GM18505 (cell line): Measurements from ENCODE around the gene ING5.

Experiments
- ATAC-seq: cut with Tn5 transposase; IDR thresholded peaks from one replicate; pipeline ENCODE4 v1.9.1; 2021; ENCODE audit not compliant: unreplicated experiment
- POLR2A ChIP-seq: IDR thresholded peaks from 4 replicates; pipeline ENCODE4 v1.6.1; 2011; ENCODE audit warnings: borderline replicate concordance; ENCODE audit not compliant: insufficient read depth, insufficient read length; ENCODE audit errors: extremely low read depth

ING5 gene

GRCh38 chr2:241703032-241703604 is 1.3 kb downstream of the ING5 start:
- no peak for ATAC-seq
- no peak for TF ChIP-seq POLR2A

- no peak for TF ChIP-seq POLR2A
- no peak for ATAC-seq
Measured at GRCh38 chr2:241706537-241706936, 4.7 kb downstream of the ING5 start.

- no peak for TF ChIP-seq POLR2A
- no peak for ATAC-seq
Measured at GRCh38 chr2:241708879-241709278, 7.0 kb downstream of the ING5 start.

- no peak for ATAC-seq
- TF ChIP-seq POLR2A = no peak
Measured at GRCh38 chr2:241719093-241719492, 17.3 kb downstream of the ING5 start.

- ATAC-seq = no peak
- TF ChIP-seq POLR2A = no peak
Measured at GRCh38 chr2:241720099-241720498, 18.3 kb downstream of the ING5 start.

- no peak for TF ChIP-seq POLR2A
- ATAC-seq = no peak
Measured at GRCh38 chr2:241720560-241720959, 18.7 kb downstream of the ING5 start.

- no peak for TF ChIP-seq POLR2A
- no peak for ATAC-seq
Measured at GRCh38 chr2:241721852-241722251, 20.0 kb downstream of the ING5 start.

- no peak for TF ChIP-seq POLR2A
- no peak for ATAC-seq
Measured at GRCh38 chr2:241722896-241723454, 21.1 kb downstream of the ING5 start.

GRCh38 chr2:241724259-241724974 is 22.6 kb downstream of the ING5 start:
- no peak for ATAC-seq

GRCh38 chr2:241724975-241725870 is 23.4 kb downstream of the ING5 start:
- TF ChIP-seq POLR2A = no peak
- no peak for ATAC-seq

More at GRCh38 chr2:241724259-241724974, 22.6 kb downstream of the ING5 start:
- no peak for TF ChIP-seq POLR2A

- no peak for ATAC-seq
- no peak for TF ChIP-seq POLR2A
Measured at GRCh38 chr2:241726459-241726858, 24.6 kb downstream of the ING5 start.

GRCh38 chr2:241728000-241728399 is 26.2 kb downstream of the ING5 start:
- no peak for ATAC-seq
- TF ChIP-seq POLR2A = no peak

- no peak for ATAC-seq
Measured at GRCh38 chr2:241728627-241729026, 26.8 kb downstream of the ING5 start.

More at GRCh38 chr2:241728627-241729026, 26.8 kb downstream of the ING5 start:
- TF ChIP-seq POLR2A = no peak
